GM04503 (cell line): ENCODE results near the gene DPH2.

ENCODE experiments used
- DNase-seq: peaks from one replicate; pipeline ENCODE4 v3.0.0-alpha.2; 2012; ENCODE audit warnings: low read depth

The DPH2 gene

DNA sequence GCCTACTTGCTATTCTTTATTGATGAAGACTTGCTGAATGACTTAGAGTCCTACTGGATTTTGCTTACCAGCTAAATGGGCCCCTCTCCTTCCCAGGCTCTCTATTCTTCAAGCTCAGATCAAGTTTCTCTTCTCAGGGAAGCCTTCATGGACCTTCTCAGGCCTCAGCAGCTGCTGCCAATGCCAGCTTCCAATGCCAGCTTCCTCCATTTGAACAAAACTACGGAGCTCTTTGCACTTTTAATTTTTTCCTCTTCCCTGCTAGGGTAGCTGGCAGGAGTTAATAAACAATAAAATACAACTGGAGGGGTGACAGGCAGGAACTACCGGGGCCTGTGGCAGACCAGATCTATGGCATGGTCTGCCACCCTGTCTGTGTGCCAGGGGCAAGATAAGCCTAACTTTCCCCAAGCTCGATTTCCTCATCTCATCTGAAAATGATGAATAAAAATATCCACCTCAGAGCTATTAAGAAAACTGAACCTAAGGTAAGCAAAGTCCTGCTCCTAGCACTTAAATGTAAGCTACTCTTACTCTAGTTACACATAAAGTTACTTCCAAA lies 24.1 kb upstream of the DPH2 start:
- no peak for DNase-seq

DNA sequence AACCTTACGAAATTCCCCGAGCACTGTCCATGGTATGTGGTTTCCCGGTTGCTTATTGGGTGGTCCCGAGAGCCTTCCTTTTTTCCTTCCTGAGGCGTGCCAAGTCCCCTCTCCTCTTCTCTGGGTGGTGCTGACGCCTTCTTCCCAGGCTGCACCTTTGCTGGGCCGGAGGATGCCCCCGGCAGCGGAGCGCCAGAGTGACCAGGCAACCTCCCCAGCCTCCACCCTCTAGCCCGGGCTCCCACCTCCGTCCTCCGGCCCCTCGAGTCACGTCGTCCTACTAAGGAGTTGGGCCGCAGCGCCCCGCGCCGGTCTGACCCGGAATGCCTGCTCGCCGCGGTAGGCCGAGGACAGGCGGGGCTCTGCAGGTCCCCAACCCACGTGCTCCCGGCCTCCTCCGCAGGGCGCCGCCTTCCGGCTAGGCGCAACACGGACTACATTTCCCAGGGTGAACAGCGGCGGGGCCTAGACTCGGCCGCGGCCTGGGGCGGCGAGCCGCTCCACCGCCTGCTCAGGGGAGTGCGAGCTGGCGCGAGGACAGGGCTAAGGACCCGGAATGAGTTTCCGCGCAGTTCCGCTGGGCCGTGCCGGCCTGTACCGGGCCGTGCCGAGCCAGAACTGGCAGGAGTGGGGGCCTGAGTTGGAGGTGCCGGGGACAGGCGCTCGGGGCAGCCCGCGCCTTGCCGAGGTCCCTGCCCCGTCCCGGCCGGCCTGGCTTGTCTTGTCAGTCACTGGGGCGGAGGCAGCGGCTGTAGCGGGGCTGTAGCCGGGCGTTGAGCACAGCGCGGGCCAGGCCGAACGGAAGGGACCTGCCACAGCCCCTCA lies 23.4 kb upstream of the DPH2 start, which contains the start of gene IPO13:
IPO13 (plus strand) TSS at position 715 of the 825 bp plus-strand sequence. CDS start 651 bp downstream, outside the sequence.
- DNase-seq: peak; percentile 55

DNA sequence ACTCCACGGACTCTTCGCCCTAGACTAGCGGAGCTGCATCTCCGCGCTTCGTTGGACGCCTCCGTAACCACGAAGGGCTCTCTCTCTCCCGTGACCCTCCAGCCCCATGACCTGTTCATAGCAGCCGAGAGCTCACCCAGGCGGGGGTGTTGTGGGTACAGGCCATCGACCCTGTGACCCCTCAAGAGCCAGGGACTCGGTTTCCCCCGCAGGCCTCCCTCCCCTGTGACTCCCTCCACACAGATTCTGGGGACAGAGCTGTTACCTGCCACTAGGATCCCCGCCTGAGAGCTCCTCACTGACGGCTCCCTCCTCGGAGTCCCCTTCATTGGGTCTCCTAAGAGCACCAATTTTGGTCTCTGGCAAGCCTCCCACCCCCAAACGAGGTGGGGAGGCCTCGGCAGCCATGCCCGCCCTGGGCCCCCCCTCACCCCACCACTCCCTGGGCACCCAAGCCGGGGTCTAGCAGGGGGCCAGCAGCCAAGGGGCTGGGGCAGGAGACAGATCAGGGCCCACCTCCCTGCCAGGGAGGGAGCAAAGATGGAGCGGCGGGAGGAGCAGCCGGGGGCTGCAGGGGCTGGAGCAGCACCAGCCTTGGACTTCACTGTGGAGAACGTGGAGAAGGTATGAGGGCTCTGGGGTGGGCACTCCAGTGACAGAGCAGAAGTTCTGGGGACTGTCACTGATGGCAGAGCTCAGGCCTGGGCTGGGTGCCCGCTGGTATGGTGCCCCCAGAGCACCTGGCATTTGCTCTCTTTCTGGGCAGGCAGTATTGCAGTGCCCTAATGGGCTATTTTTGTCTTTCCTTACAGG lies 22.5 kb upstream of the DPH2 start:
- no peak for DNase-seq

DNA sequence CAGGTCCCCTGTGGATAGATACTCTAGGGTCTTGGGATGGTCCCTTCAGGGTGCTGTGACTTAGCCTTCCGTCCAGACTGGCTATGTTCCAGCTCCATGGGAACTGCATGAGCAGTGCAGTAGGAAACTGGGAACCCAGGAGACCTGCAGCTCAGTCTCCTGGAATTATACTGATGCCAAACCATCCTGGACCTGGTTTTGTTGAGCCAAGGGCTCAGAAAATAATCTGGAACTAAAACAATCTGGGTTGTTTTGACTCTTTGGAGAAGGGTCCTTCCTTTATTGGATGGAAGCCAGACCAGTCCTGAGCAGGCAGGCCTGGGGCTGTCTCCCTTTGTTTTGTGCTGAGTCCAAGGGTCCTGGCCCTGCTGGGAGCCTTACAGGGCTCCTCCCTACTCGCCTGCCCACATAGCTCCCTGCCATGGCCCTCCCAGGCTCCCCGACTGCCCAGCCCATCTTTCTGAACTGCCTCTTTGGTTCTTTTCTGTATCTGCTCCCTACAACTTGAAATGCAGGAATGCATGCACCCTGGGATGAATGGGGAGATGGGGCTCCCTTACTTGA lies 21.9 kb upstream of the DPH2 start:
- no peak for DNase-seq

DNA sequence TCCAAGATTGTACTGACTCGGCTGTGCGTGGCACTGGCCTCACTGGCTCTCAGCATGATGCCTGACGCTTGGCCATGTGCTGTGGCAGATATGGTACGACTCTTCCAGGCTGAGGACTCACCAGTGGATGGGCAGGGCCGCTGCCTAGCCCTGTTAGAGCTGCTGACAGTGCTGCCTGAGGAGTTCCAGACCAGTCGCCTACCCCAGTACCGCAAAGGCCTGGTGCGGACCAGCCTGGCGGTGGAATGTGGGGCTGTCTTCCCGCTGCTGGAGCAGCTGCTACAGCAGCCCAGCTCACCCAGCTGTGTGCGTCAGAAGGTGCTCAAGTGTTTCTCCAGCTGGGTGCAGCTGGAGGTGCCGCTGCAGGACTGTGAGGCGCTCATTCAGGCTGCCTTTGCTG lies 20.1 kb upstream of the DPH2 start:
- DNase-seq: no peak

DNA sequence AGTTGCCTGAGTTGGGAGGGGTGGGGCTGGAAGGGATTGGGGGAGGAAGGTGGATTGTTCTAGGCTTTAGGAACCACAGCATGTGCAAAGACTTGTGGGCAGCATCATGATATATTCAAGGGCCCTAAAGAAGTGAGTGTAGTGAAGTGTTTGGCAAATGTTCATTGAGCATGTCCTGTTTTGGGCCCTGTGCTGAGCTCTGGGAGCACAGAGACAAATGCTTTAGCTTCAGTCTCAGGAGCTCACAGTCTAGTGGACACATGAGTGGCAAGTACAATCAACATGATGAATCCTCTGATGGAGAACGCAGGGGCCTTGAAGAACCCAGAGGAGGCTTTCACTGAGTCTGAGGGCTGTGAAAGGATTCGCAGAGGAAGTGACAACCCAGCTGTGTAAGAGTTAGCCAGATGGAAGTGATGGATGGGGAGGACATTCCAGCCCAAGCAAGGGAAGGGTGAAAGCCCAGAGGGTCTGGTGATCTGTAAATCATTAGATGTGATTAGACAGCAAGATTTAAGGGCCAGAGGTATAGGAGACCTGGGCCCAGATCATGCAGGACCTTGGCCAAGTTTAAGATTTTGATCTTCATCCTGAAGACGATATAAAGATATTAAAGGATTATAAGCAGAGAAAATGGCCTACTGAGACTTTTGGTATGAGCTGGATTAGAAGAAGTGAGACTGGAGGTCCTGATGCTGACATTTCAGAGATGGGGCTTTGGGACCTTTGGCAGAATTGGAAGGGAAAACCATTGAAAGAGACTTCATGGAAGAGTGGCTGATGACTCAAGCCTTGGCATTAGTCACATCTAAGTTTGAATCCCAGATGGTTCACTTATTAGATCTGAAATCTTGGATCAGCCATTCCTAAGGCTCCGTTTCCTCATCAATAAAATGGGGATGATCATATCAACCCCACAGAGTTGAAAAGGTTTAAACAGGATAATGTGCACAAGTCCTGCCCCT lies 18.5 kb upstream of the DPH2 start:
- DNase-seq: no peak

DNA sequence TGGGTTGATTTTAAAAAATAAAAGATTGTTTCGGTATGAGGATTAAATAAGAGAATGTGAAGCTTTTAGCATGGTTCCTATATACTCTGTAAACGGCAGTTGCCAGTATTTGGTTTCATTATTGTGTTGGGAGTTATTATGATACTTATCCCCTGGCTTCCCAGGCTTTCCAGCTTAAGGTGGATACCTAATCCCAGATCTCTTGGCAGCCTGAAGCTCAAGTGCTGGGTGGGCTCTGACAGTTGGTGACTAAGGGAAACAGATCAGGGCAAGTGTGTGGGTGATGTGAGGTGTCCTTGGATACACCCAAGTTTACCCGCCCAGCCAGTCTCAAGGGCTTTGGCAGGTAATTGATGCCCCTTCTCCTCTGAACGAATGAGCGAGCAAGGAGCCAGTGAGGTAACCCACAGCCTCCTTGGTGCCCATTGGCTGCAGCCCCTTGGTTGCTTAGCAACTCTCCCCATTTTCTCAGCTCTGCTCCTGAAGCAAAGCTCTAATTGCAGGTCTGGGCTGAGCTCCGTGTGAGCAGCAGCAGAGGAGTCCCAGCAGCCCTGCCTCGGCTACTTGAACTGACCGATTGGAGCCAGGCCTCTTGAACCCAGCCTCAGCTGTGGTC lies 17.0 kb upstream of the DPH2 start:
- DNase-seq: no peak

DNA sequence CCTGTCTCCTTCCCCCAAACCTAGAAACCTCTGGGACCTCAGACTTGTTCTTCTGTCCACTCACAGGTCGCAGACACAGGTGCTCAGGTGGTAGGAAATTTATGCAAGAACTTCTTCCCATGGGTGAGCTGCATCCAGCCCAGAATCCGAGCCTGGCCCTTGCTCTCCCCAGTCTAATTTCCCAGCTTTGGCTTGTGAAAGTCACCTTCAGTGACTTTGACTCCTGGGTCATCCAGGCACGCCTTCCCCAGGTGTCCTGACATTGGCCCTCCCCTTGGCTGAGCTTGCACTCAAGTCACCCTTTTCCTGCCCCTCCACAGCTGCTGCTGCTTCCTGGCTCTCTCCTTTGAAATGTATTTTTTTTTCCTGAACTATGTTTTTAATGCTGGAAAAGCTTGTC lies 16.4 kb upstream of the DPH2 start:
- DNase-seq: no peak

DNA sequence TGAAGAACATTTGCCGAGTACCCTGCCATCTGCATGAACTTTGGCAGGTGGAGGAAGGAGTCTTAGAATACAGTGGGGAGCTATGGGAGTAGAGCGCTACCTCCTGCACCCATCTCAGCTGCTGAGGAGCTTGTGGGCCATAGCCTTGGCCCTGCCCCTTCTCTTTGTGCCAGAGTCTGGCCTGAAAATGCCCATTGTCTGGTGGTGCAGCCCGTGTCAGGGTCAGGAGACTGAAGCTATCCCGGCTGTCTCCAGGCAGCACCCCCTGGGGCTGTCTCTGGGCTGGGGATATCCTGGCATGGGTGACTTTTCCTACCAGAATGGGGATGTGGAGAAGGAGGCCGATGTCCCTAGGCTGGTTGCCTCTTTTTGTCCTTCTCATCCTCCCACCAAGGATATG lies 15.8 kb upstream of the DPH2 start:
- DNase-seq: no peak

DNA sequence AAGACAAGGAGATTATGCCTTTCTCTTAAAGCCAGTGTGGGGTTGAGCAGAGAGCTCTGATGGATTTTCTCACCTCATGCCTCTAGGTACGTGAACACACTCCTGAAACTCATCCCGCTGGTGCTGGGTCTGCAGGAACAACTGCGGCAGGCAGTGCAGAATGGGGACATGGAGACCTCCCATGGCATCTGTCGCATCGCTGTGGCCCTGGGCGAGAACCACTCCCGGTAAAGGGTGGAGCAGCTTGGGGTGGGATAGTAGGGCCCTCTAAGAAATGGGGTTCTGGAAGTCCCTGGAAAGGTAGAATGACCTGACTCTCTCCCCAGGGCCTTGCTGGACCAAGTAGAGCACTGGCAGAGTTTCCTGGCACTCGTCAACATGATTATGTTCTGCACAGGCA lies 13.6 kb upstream of the DPH2 start:
- DNase-seq: no peak

DNA sequence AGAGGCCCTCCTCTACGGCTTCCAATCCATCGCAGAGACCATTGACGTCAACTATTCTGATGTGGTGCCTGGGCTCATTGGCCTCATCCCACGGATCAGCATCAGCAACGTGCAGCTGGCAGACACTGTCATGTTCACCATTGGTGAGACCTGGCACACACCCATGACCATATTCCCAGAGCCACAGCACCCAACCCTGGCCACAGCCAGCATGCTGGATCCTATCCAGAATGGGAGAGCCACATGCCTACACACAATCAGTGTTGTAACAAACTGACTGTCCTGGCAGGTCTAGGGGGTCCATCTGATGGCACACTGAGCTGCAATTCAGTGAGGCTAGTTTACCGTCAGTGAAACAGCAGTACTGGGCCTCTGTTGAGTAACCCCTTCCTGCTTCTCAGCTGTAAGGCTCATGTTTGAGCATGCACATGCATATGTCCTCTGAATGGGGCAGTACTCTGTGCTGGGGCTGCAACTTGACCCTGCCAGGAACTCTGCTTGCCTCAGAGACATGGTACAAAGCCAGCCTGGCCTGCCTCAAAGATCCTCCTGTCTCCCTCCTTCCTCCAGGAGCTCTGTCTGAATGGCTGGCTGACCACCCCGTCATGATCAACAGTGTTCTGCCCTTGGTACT lies 12.3 kb upstream of the DPH2 start:
- no peak for DNase-seq

DNA sequence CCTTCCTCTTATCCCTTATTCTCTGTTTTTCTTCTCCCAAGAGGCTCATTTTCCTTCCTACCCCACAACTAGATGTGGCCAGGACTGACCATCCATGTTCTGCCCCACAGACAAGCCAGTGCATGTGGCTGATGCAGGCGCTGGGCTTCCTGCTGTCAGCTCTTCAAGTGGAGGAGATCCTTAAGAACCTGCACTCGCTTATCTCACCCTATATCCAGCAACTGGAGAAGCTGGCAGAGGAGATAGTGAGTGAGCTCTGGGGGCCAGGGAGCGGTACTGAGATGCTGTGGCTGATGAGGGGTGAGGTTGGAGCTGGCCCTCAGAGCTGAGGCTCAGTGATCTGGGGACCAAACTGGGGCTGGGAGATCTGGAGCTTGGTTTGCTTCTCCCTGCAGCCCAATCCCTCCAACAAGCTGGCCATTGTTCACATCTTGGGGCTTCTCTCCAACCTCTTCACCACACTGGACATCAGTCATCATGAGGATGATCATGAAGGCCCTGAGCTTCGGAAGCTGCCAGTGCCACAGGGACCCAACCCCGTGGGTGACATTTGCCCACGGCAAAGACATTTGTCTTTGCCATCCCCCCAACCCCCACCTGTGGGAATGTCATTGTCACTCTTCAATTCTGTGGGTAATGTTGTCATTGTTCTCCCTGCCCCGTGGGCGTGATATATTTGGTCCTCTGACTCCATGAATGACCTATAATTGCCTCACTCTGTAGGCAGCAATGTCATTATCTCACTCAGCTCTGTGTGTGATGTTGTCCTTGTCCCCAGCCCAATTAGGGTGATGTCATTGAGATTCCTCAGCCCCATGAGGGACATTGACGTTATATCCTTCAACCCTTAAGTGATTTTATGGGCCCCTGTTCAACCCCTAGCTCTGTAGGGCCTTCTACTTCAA lies 11.2 kb upstream of the DPH2 start:
- DNase-seq: no peak

DNA sequence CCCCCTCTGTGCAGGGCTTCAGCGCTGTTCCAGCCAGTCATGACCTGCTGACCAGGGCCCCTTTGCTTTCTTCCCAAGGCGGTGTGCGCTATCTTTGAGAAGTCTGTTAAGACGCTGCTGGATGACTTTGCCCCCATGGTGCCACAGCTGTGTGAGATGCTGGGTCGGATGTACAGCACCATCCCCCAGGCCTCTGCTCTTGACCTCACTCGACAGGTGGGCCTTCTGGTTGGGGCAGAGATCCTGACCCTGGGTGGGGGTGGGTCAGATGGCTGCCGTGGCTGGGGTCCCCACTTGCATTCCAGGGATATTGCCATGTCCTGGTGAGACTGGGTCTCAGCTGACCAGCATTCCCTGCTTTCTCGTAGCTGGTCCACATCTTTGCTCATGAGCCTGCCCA lies 9.0 kb upstream of the DPH2 start:
- no peak for DNase-seq

DNA sequence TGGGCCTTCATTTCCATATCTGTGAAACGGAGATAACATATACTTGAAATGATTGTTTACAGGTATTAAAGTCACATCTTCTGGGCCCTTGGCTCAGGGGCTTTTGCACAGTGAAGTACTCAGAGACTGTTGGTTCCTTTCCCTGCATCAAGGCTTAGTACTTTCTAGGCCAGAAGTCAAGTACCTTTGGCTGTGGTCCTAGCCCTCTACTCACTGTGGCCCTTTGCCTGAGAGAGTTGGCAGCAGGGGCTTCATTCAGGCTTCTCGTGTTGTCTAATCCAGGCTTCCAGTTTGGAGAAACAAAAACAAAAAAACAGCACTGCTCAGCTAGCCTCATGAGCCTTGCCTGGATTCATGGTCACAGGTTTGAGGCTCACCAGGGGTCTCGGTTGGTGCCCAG lies 8.1 kb upstream of the DPH2 start:
- no peak for DNase-seq

DNA sequence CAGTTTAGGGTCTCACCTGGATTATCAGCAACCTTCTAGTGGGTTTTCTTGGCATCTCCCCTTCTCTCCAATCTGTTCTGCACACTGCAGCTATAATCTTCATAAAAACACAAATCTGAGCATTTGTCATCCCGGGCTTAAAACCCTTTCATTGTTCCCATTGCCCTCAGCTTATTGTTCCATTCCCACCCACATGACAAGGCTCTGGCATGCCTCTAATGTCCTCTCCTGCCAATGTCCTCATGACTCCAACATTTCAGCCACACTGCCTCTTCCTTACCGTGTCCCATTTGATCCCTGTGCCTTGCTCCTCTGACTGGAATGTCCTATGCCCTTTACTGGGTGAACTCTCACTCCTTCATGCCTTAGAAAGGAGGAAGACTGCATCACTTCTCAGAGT lies 7.5 kb upstream of the DPH2 start:
- DNase-seq: no peak

DNA sequence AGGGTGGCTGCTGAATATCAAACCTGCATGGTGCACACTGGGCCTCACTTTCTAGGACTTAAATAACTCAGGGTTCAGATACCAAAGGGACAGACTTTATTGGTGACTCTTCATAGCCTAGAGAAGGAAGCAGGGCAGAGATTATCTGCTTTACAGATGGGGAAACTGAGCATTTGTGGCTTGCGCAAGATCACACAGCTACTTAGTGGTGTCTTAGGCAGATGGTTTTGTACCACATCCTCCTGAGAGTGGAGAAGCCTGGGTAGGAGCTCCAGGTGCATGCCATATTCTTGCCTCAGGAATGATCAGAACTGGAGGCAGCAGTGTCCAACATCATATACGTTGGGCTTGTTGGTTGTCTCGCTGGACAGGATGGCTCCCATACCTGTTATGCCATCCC lies 6.8 kb upstream of the DPH2 start:
- no peak for DNase-seq

DNA sequence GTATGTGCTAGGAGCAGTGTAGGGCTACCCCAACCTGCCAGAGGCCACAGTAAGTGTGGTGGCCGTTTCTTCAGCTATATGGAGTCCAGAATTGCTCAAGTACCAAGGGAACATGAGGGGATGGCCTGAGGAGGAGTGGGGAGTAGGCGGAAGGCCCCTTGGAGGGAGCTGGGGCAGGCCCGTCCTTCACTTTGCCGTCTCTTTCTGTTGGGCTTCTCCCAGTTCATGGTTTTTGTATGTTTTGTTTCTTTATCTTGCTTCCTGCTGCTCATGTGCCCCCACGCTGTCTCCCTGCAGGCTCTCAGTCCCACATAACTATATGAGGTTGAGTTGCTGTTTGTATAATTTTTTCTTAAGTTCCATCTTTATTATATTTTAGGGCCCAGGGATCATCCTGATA lies 5.9 kb upstream of the DPH2 start:
- no peak for DNase-seq

DNA sequence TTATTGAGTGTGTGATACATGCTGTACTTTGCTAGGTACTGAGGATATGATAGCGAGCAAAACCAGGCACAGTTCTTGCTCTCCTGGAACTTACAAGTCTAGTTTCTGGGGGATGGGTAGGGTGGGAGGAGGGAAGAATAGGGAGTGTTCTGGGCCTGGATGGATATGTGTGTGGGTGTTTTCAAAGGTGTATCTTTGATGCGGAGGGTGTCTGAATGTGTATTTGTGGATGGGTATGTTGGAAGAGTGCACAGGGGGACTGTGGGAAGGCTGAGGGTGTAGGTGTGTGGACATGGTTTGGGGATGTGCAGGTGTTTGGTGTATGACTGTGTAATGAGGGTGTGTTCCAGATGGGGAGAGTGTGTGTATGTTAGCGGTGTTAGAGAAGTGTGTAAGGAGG lies 4.5 kb upstream of the DPH2 start:
- no peak for DNase-seq

DNA sequence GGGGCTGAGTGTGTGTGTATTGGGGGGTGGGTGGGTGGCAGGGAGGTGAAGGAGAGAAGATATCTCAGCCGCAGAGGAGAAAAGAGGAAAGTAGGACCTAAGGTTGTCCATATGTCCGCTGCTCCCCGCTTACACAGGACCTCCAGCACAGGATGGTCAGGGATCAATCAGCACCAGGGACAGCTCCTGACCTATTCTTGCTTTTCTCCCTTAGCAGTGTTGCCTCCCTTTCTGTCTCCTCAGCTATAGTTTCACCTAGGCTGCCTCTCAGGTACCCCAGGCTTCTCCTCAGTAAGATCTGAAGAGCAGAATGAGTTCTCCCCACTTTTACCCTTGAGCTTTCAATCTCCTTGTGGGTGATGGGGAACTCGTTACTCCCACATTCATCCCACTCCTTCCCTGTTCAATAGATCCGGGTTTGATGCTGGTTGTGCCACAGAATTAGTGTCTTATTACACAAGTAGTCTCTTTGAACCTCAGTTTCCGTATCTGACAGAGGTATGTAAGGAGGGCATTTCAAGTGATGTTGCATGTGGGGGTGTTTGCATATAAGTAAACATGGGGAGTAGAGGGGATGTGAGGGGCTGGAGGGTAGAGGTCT lies 1.4 kb upstream of the DPH2 start:
- no peak for DNase-seq
